ENCODE data around the gene NUDT4. TPM values are rescaled to one million over a fixed set of nuclear protein-coding genes. Genes with fewer than 3 reads are reported as not detected.
"Not testable (repeated sequence)": the region's sequence is repeated elsewhere in the genome, so short reads cannot be mapped to it uniquely, and the experiment has no call there.

The NUDT4 gene
- total RNA-seq, 2 donors from 2014 or later = 59.7 to 66.9 TPM

DNA sequence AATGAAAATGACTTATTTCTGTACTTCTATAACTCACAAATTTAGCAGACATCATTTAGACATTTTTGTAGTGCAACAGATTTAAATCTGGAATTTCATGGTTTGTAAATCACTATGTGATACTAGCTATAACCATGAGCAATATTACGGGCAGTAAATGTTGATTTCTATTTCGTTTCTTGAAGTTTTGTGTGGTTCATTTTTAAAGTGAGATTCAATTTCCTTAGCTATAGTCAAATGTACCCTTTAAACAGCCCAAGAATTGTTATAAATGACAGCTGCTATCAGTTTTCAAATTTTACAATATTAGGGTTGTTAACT is 30.2 kb downstream of the NUDT4 start:
- H3K9me3 ChIP-seq = no peaks in the 10 kb centered on the region
- H3K27ac ChIP-seq = no peak overlapping the region
- DNase-seq (no peak), ATAC-seq (no peak)
- H3K4me3 ChIP-seq = no peak overlapping the region
- H3K27me3 ChIP-seq = no peaks in the 10 kb centered on the region
- WGBS, 2 donors = 85 to 86% methylated on average over 2 of the region's 2 CpGs
- no peaks in the 10 kb centered on the region for H3K36me3 ChIP-seq (replicated peaks in 1 of 2; ENCODE audit: insufficient read depth in 1 of 2, low read depth in 2 of 2)
- intact Hi-C loops (cut with DNase I) = no loop called here
- peaks cover 25% of the 10 kb centered on the region for H3K4me1 ChIP-seq
- TF ChIP-seq POLR2A (IDR thresholded peaks at IDR 0.05) = no peak

DNA sequence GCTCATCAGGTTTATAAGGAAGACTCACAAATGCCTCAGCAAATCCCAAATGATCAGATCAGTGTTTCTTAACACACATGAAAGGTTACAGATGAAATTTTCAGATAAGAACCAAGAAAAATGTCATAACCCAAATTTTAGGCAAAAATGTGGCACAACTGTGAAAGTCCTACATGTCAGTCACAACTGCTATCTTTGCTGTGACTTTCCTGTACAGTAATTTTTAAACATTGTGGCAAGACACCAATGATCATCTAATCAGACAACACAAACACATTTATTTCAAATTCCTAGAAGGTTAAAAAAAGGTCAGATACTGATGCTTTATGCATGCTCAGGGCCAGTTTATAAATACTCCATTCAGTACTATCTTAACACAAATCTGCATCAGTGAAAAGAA is 31.1 kb downstream of the NUDT4 start:
- DNase-seq (no peak), ATAC-seq (no peak)
- no peaks in the 10 kb centered on the region for H3K36me3 ChIP-seq (replicated peaks in 1 of 2; ENCODE audit: insufficient read depth in 1 of 2, low read depth in 2 of 2)
- no peaks in the 10 kb centered on the region for H3K9me3 ChIP-seq
- H3K27ac ChIP-seq = no peak overlapping the region
- intact Hi-C loops (cut with DNase I) = no loop called here
- TF ChIP-seq, protein P1, sequence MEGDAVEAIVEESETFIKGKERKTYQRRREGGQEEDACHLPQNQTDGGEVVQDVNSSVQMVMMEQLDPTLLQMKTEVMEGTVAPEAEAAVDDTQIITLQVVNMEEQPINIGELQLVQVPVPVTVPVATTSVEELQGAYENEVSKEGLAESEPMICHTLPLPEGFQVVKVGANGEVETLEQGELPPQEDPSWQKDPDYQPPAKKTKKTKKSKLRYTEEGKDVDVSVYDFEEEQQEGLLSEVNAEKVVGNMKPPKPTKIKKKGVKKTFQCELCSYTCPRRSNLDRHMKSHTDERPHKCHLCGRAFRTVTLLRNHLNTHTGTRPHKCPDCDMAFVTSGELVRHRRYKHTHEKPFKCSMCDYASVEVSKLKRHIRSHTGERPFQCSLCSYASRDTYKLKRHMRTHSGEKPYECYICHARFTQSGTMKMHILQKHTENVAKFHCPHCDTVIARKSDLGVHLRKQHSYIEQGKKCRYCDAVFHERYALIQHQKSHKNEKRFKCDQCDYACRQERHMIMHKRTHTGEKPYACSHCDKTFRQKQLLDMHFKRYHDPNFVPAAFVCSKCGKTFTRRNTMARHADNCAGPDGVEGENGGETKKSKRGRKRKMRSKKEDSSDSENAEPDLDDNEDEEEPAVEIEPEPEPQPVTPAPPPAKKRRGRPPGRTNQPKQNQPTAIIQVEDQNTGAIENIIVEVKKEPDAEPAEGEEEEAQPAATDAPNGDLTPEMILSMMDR (IDR thresholded peaks at IDR 0.05) = no peak
- TF ChIP-seq POLR2A (IDR thresholded peaks at IDR 0.05) = no peak
- no peak overlapping the region for H3K4me3 ChIP-seq
- H3K4me1 ChIP-seq = peaks cover 34% of the 10 kb centered on the region
- no peaks in the 10 kb centered on the region for H3K27me3 ChIP-seq

DNA sequence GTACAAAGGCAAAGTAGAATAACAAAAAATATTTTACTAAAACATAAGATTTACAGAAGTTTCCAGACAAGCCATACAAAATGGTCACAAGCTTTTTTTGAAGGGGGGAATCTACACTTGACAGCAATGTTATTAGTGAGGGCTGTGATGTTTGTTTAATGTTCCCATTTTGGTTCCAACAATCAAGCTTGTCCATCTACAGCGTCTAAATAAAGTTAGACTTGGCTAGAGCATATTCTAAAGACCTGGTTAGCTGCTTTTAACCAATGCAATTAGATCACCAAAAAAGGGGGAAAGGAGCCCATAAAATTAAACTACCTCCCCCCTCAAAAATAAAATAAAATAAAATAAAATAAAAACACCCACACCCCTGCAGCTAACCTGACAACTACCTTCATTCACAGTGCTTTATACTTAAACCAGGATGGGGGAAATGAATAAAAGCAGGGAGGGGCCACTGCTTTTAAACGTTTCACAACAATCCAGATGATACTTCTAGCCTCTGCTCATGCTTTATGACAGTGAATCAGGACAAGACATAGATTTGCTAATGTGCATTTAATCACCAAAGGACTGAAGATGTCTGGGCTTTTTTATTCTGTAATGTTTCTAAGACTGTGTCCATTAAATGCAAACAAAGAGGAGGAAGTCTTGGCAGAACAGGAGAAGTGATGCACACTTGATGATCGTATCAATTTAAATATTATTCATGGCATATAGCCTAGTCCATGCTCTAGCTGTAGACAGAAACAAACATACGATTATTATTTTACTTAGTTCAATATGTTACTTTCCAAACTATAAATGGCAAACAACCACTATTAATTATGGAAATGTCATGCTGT is 31.8 kb downstream of the NUDT4 start:
- peaks cover 28% of the 10 kb centered on the region for H3K4me1 ChIP-seq
- 49 to 54% methylated on average over 4 of the region's 4 CpGs for WGBS, 2 donors
- ATAC-seq; DNase-seq; H3K4me3 ChIP-seq; H3K9me3 ChIP-seq; intact Hi-C loops (cut with DNase I); H3K36me3 ChIP-seq (replicated peaks in 1 of 2; ENCODE audit: insufficient read depth in 1 of 2, low read depth in 2 of 2); H3K27ac ChIP-seq; H3K27me3 ChIP-seq: not testable (repeated sequence)

DNA sequence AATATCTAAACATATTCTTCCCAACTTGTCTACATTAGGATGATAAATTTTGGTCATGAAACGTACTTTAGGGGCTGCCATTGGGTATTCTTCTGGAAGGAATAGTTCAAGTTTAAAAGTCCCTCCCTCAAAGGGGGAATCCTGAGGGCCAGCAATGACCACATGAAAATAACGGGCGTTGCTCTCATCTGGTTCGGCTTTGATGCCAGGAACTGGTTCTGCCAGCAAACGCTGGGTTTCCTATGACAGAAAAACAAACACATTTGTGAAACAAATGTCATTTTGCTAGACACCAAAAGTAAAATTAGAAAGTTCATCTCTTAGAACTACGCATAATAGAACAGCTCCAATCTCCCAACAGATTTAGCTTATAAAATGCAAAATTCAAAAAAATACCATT is 33.3 kb downstream of the NUDT4 start:
- H3K36me3 ChIP-seq (replicated peaks in 1 of 2; ENCODE audit: insufficient read depth in 1 of 2, low read depth in 2 of 2); H3K27me3 ChIP-seq; H3K9me3 ChIP-seq; H3K4me3 ChIP-seq; intact Hi-C loops (cut with DNase I): not testable (repeated sequence)
- Histone ChIP-seq H3K27ac (peak overlapping the region in 1 of 4 donors; percentile 34), H3K4me1 (peaks cover 31% of the 10 kb centered on the region)
- ATAC-seq = peak; percentile 45
- 16 to 18% methylated on average over 6 of the region's 6 CpGs for WGBS, 2 donors
- DNase-seq = peak in 3 of 4 donors; percentile 24 to 29 (median 28)

DNA sequence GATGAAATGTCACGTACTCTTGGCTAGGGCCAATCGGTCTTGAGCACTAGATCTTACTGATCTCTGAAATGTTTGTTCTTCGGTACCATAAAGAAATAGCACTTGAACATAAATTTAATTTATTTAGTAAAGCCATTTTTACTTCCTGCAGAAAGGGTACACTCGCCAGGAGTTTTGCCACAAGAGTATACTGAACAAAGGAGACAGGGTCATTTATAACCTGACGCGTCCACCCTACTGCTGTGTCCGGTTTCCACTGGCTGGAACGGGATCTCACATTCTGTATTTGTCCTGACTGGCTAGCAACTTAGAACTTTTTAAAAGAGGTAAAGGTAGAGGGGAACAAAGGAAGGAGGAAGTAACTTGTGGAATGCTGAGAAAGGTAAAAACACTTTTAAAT is 34.7 kb downstream of the NUDT4 start:
- peak overlapping the region in 2 of 4 donors; percentile 46 to 51 for H3K27ac ChIP-seq
- H3K9me3 ChIP-seq; intact Hi-C loops (cut with DNase I); H3K4me3 ChIP-seq; ATAC-seq; H3K27me3 ChIP-seq; H3K36me3 ChIP-seq (replicated peaks in 1 of 2; ENCODE audit: insufficient read depth in 1 of 2, low read depth in 2 of 2): not testable (repeated sequence)
- peaks cover 36% of the 10 kb centered on the region for H3K4me1 ChIP-seq
- WGBS, 2 donors = 66 to 75% methylated on average over 8 of the region's 8 CpGs
- peak in 1 of 4 donors; percentile 28 for DNase-seq

DNA sequence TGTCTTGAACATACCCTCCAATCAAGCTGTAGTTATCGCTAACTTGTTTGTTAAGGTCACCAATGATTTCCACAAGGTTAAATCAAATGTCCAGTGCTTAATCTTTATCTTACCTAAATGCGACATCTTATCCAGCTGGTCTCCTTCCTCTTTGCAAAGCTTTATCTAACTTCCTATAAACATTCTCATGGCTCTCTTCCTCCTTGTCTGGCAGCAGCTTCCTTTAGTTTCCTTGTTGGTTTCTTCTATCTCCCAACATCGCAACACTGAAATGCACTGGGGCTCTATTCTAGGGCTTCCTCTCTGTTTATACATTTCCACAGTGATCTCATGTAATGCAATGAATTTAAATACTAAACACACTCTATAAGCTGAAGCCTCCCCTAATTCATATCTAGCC is 35.3 kb downstream of the NUDT4 start:
- Histone ChIP-seq H3K4me3 (no peak overlapping the region), H3K27ac (peak overlapping the region in 2 of 4 donors; percentile 46 to 51), H3K9me3 (no peaks in the 10 kb centered on the region), H3K4me1 (peaks cover 36% of the 10 kb centered on the region), H3K36me3 (replicated peaks in 1 of 2; ENCODE audit: insufficient read depth in 1 of 2, low read depth in 2 of 2) (no peaks in the 10 kb centered on the region), H3K27me3 (no peaks in the 10 kb centered on the region)
- 35 to 45% methylated on average over 3 of the region's 3 CpGs for WGBS, 2 donors
- TF ChIP-seq, protein P1 (IDR thresholded peaks at IDR 0.05) = no peak
- TF ChIP-seq POLR2A (IDR thresholded peaks at IDR 0.05) = no peak
- intact Hi-C loops (cut with DNase I) = no loop called here
- ATAC-seq (no peak), DNase-seq (no peak)
